Choroid plexus epithelial cell (primary cell): ENCODE measurements around the gene NR6A1.
A peak's percentile ranks its signal among the peaks of the same experiment; 100 is the strongest.

Source experiments
- DNase-seq: peaks from one replicate; pipeline ENCODE4 v3.0.0-alpha.2; 2010; ENCODE audit warnings: low read depth
- H3K4me3 ChIP-seq: 2 replicates; pipeline ENCODE4 v1.5.1; 2011; ENCODE audit warnings: low read depth, mild to moderate bottlenecking, control low read depth, low read length, moderate library complexity
- CTCF ChIP-seq: conservative IDR thresholded peaks from 2 replicates; pipeline ENCODE4 v1.5.1; 2011; ENCODE audit warnings: low read depth, mild to moderate bottlenecking, control low read depth, inconsistent platforms, low read length, moderate library complexity

The NR6A1 gene

GRCh38 chr9:124749781-124750180 is 21.3 kb downstream of the NR6A1 start:
- TF ChIP-seq CTCF, result no peak
- no peak overlapping the region for H3K4me3 ChIP-seq
- DNase-seq, result peak; percentile 14

- DNase-seq, result no peak
- no peak for TF ChIP-seq CTCF
- H3K4me3 ChIP-seq, result no peak overlapping the region
Measured at GRCh38 chr9:124749284-124749683, 21.8 kb downstream of the NR6A1 start.

GRCh38 chr9:124747065-124747464 is 24.0 kb downstream of the NR6A1 start:
- H3K4me3 ChIP-seq, result no peak overlapping the region
- no peak for TF ChIP-seq CTCF
- no peak for DNase-seq

- TF ChIP-seq CTCF, result no peak
- no peak overlapping the region for H3K4me3 ChIP-seq
- DNase-seq, result peak; percentile 38
Measured at GRCh38 chr9:124743686-124744348, 27.3 kb downstream of the NR6A1 start.

GRCh38 chr9:124742940-124743339 is 28.2 kb downstream of the NR6A1 start:
- no peak for DNase-seq
- TF ChIP-seq CTCF, result no peak

GRCh38 chr9:124741662-124742061 is 29.4 kb downstream of the NR6A1 start:
- no peak for DNase-seq
- H3K4me3 ChIP-seq, result no peak overlapping the region
- no peak for TF ChIP-seq CTCF

More at GRCh38 chr9:124742940-124743339, 28.2 kb downstream of the NR6A1 start:
- H3K4me3 ChIP-seq, result no peak overlapping the region

- no peak overlapping the region for H3K4me3 ChIP-seq
- no peak for TF ChIP-seq CTCF
- no peak for DNase-seq
Measured at GRCh38 chr9:124741149-124741548, 30.0 kb downstream of the NR6A1 start.
